HG03439 (cell line): ENCODE data around the gene CNGB1.

Source experiments
- ATAC-seq: cut with Tn5 transposase; IDR thresholded peaks from one replicate; pipeline ENCODE4 v1.9.1; 2021; ENCODE audit warnings: mild to moderate bottlenecking, moderate library complexity; ENCODE audit not compliant: unreplicated experiment

The CNGB1 gene

GRCh38 chr16:57834936-57835335, 136.0 kb downstream of the CNGB1 start:
- ATAC-seq = no peak
